ENCODE data around the gene MARCHF4. TPM values are rescaled to one million over a fixed set of nuclear protein-coding genes. Genes with fewer than 3 reads are reported as not detected.

The MARCHF4 gene
- total RNA-seq, 1 donor from 2014 or later = 0.08 TPM

Other genes with a start within 250 kb of the MARCHF4 start
- gene SMARCAL1, start 40.0 kb upstream of the MARCHF4 start, total RNA-seq = 10.5 TPM
- gene RPL37A, start 126.4 kb upstream of the MARCHF4 start, total RNA-seq = 2,083 TPM

All from Right ventricle myocardium inferior (tissue), 1 donor.